ENCODE data around the gene DOCK1.

- TF ChIP-seq CTCF (conservative IDR thresholded peaks at IDR 0.05; ENCODE audit: low read length) (no peak), EZH2phosphoT487 (IDR thresholded peaks at IDR 0.05; ENCODE audit: borderline replicate concordance) (no peak)
These were observed 565.7 kb downstream of the DOCK1 start for GRCh38 chr10:127470911-127471310.
